GM23338 (cell line): ENCODE measurements around the gene MIDN.

ENCODE experiments used
- EZH2 ChIP-seq: fragments of 200-600 bp; sonication (generic); IDR thresholded peaks from one replicate; pipeline ENCODE4 v1.8.0; 2017; ENCODE audit warnings: antibody characterized with exemption, mild to moderate bottlenecking, low read depth; ENCODE audit not compliant: unreplicated experiment
- EZH2phosphoT487 ChIP-seq: fragments of 200-600 bp; sonication (generic); IDR thresholded peaks from one replicate; pipeline ENCODE4 v1.8.1; 2018; ENCODE audit warnings: antibody characterized with exemption; ENCODE audit not compliant: unreplicated experiment
- TF ChIP-seq, protein P1 (sequence below), 2 experiments: fragments of 200-600 bp in 1 of 2; sonication (generic) in 1 of 2; conservative IDR thresholded peaks; 2 replicates each; pipeline versions ENCODE4 v1.5.1 to v1.6.1; 2016 to 2017; ENCODE audit warnings: antibody characterized with exemption in 2 of 2, low read depth in 2 of 2, mild to moderate bottlenecking in 2 of 2, moderate library complexity in 1 of 2

DNA sequence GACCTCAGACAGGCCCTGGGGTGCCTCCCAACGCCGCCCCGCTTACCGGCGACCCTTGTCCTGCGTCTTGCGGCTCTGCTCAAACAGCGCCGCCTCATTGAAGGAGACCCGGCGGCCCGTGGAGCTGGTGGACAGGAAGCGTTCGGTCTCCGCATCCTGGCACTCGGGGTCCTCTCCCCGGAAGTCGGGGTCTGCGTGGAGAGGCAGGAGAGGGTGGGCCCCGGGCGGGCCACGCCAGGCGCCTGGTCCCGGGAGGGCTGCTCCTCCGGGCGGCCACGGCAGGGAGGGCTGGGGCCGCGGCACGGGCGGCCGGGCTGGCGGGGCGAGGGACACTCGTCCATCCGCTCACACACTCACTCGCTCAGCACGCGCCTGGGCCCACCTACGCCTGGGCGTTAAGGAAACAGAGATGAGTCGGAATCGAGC lies 13.4 kb upstream of the MIDN start:
- TF ChIP-seq, protein P1, sequence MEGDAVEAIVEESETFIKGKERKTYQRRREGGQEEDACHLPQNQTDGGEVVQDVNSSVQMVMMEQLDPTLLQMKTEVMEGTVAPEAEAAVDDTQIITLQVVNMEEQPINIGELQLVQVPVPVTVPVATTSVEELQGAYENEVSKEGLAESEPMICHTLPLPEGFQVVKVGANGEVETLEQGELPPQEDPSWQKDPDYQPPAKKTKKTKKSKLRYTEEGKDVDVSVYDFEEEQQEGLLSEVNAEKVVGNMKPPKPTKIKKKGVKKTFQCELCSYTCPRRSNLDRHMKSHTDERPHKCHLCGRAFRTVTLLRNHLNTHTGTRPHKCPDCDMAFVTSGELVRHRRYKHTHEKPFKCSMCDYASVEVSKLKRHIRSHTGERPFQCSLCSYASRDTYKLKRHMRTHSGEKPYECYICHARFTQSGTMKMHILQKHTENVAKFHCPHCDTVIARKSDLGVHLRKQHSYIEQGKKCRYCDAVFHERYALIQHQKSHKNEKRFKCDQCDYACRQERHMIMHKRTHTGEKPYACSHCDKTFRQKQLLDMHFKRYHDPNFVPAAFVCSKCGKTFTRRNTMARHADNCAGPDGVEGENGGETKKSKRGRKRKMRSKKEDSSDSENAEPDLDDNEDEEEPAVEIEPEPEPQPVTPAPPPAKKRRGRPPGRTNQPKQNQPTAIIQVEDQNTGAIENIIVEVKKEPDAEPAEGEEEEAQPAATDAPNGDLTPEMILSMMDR (conservative IDR thresholded peaks at IDR 0.05; ENCODE audit: low read depth in 2 of 2): no peak
- TF ChIP-seq EZH2: no peak
- TF ChIP-seq EZH2phosphoT487: no peak
